GM18867 (cell line): ENCODE results near the gene NEURL3.
A peak's percentile ranks its signal among the peaks of the same experiment; 100 is the strongest.
"Not testable (repeated sequence)": the region's sequence is repeated elsewhere in the genome, so short reads cannot be mapped to it uniquely, and the experiment has no call there.

ENCODE experiments used
- ATAC-seq: cut with Tn5 transposase; IDR thresholded peaks from one replicate; pipeline ENCODE4 v1.9.1; 2021; ENCODE audit warnings: mild to moderate bottlenecking, moderate library complexity; ENCODE audit not compliant: unreplicated experiment

The NEURL3 gene, protein sequence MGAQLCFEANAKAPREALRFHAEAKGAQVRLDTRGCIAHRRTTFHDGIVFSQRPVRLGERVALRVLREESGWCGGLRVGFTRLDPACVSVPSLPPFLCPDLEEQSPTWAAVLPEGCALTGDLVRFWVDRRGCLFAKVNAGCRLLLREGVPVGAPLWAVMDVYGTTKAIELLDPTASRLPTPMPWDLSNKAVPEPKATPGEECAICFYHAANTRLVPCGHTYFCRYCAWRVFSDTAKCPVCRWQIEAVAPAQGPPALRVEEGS

GRCh38 chr2:96505231-96505889 lies at the start of gene NEURL3:
TSS of gene NEURL3 (minus strand) at chr2:96505357. CDS start at chr2:96505286, 71 bp downstream.
- no peak for ATAC-seq

DNA sequence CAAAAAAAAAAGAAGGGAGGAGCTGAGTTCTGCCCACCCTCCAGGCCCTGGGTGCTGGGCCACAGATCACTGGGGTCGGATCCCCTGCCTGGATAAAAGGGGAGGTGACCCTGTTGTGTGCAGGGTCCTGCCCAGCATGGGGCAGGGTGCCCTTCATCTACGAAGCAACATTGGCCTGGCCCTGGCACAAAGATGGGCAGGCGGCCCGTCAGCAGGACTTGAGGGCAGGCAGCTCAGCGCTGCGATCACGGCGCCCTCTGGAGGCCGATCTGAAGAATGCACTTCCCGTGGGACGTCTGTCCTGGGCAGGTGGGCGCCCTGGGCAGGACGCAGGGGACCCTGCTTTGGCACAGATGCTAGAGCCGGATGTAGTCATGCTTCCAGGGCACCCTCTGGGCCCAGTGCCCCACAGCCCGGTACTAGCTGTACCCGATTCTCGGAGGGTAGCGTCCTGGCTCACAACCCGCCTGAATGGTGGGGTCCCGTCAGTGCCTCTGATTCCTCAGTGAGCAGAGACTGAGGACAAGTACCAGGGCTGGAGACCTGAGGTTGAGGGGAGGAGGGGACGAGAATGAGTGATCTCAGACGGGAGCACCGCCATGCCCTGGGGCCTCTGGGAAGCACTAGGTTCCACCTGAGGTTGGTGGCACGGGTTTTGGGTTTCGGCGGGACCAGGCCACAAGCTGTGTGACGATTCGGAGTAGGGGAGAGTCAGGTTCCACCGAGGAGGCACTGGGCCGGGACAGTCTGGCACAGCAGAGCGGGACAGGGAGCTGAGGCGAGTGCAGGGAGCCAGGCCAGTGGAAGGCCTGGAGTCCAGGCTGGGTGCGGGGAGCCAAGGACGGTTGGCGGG lies 49.4 kb upstream of the NEURL3 start:
- peak; percentile 53 for ATAC-seq

DNA sequence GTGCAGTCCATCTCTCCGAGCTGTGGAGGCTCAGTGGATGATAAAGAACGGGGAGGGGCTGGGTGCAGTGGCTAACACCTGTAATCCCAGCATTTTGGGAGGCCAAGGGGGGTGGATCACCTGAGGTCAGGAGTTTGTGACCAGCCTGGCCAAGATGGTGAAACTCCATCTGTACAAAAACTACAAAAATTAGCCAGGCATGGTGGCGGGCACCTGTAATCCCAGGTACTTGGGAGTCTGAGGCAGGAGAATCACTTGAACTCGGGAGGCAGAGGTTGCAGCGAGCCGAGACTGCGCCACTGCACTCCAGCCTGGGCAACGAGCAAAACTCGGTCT lies 48.8 kb upstream of the NEURL3 start:
- not testable (repeated sequence) for ATAC-seq

GRCh38 chr2:96553176-96553956 lies 48.2 kb upstream of the NEURL3 start:
- no peak for ATAC-seq

- ATAC-seq = no peak
Observed at GRCh38 chr2:96552315-96553175, 47.4 kb upstream of the NEURL3 start.

DNA sequence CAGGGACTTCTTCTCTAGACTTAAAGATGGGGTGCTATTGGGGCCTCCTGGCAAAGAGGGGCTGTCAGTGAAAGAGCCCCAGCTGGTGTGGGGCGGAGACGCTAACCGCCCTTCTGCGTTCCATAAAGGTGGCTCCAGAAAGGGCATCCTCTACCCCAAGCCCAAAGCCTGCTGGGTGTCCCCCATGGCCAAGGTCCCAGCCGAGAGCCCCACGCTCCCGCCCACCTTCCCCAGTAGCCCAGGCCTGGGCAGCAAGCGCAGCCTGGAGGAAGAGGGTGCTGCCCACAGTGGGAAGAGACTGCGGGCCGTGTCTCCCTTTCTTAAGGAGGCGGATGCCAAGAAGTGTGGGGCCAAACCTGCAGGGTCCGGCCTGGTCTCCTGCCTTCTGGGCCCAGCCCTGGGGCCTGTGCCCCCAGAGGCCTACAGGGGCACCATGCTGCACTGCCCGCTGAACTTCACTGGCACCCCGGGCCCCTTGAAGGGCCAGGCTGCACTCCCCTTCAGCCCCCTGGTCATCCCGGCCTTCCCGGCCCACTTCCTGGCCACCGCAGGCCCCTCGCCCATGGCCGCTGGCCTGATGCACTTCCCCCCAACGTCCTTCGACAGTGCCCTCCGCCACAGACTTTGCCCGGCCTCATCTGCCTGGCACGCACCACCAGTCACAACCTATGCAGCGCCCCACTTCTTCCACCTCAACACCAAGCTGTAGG lies 46.6 kb upstream of the NEURL3 start:
- ATAC-seq = no peak

DNA sequence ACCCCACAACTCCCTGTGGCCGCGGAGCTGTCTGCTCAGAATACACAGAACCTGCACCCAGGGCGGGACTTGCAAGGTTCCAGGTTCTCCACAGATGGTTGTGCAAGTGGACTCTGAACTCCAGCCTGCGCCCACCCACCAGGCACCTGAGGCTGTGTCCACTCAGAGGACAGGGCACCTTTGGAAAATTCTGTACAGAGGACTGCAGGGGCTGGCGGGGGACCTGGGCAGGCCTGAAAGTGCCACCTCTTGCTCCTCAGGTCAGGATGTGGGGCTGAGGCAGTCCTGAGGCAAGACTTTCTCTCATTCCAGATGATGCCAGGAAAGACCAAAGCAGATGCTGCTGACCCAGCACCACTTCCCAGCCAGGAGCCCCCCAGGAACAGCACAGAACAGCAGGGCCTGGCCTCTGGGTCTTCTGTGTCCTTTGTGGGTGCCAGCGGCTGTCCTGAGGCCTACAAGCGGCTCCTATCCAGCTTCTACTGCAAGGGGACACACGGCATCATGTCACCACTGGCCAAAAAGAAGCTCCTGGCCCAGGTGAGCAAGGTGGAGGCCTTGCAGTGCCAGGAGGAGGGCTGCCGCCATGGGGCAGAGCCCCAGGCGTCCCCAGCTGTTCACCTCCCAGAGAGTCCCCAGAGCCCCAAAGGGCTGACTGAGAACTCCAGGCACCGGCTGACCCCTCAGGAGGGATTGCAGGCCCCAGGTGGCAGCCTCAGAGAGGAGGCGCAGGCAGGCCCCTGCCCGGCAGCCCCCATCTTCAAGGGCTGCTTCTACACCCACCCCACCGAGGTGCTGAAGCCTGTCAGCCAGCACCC lies 45.8 kb upstream of the NEURL3 start:
- ATAC-seq = no peak

DNA sequence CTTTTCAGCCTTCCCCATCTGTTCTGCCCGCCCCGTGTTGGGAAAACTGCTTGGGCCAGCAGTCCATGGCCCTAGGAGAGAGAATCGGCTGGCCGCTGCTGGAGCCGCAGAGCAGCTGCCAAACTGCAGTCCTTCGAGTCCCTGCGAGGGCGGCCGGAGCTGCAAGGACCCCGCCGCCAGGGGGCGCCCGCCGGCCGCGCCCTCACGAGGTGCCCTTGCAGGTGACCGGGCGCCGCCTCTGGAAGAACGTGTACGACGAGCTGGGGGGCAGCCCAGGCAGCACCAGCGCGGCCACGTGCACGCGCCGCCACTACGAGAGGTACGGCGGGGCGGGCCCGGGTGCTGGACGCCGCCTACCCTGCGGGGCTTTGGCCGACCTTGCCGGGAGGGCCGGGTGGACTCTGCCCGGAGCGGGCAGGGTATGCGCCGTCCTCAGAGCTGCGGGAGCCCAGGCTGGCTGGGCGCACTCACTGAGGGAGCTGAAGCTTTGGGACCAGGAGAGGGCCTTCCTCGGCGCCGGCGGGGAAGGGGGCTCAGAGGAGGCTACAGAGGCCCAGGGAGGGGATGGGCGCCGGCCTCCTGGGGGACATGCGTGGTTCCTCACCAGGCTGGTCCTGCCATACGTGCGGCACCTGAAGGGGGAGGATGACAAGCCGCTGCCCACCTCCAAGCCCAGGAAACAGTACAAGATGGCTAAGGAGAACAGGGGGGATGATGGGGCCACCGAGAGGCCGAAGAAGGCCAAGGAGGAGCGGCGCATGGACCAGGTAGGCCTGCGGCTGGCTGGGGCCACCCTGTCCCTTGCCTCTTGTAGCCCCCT lies 45.0 kb upstream of the NEURL3 start:
- ATAC-seq = no peak

DNA sequence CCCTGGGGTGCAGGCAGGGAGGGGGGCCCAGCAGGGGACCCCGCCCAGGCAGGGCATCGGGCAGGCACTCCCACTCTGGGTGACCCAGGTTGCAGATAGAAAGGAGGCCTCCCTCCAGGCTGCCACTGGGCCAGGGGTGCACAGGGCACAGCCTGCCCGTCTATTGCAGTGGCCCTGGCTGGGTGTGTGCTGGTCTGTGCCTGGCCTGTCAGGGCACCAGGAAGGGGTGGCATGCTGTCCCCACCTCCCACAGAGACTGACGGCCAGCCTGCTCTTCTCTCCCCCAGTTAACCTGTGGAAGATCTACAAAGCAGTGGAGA lies 44.3 kb upstream of the NEURL3 start:
- ATAC-seq = no peak

GRCh38 chr2:96548558-96549465 lies 43.7 kb upstream of the NEURL3 start:
- ATAC-seq = no peak

GRCh38 chr2:96547731-96548171 lies 42.6 kb upstream of the NEURL3 start:
- ATAC-seq = no peak

DNA sequence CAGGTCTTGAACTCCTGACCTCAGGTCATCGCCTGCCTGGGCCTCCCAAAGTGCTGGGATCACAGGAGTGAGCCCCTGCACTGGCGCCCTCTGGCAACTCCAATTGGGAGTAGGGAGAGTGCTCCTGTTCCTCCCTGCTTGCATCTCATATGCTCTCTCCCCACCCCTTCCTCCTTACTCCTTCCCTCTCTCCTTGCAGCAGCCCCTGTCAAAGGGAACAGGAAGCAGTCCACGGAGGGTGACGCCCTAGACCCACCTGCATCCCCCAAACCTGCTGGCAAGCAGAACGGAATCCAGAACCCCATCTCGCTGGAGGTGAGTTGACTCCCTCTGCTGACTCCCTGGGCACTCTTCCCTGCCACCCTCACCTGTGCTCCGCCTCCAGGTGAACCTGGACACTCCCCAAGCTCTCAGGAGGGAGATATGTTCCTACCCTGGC lies 42.1 kb upstream of the NEURL3 start:
- ATAC-seq = no peak

DNA sequence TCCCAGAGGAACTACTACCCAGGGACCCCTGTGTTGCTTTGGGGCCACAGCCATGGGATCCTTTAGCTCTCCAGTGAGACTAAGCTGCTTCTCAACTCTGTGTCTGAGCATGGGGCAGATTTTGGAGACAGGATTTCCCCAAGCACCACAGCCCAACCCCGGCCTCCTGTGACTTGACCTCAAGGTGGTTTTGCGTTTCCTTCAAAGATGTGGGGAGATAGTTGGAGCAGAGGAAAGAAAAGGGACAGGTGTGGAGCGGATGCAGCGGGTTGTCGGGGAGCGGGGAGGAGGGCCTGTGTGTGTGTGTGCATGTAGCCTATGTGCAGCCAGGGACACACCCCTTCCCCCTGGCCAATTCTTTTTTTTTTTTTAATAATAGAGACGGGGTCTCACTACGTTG lies 41.6 kb upstream of the NEURL3 start:
- ATAC-seq = no peak

GRCh38 chr2:96546321-96546720 lies 41.2 kb upstream of the NEURL3 start:
- ATAC-seq = no peak

DNA sequence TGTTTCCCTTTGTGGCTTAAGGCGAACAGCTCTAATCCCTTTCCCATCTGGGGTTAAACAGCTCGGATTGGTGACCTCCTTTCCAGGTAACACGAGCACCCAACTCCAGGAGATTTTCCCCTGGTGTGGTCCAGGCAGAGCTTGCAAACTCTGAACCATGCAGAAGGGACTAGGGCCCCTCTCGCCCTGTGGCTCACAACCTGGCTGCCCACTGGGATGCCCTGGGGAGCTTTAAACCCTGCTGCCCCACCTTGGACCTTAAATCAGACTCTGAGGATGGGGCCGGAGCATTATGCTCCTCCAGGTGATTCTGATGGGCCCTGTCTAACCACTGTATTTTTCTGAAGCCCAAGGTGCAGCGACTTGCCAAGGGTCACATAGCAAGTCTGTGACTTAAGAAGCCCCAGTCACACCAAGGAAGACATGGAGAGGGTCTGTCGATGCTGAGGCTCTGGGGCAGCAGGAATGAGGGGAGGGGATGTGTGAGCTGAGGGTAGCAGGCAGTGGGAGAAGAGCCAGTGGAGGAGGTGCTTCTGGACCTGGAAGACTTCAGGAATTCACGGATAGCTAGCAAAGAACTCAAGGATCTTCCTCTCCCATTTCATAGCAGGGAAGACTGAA lies 37.3 kb upstream of the NEURL3 start:
- ATAC-seq = no peak

DNA sequence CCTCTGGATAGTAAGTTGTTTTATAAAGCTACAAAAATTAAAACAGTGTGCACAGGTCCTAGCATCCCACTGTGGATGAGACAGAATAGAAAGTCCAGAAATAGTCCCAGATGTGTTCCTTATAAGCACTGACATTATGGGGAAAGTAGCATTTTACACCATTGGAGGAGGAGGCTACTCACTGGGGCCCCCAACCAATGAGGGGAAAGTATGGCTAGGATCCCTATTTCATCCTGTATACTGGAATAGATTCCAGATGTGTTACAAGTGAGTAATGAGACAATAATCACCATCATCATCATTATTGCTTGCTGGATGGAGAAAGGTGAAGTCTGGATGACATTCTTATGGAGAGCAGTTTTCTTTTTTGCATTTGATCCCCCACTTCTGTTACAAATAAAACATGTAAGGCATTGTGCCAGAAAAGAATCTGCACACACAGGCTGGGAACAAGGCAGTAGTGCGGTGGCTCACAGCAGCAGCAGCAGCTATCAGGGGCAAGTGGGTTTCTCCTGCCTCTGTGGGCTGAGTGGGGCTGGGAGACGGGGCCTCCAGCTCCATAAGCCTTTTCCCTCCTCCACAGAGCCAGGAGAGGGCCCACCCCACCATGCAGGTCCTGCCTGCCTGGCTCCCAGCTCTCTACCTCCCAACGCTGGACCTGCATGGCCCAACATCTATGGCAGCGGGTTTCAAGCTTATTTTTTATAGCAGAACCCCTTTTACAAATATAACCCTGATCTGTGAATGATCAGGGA lies 36.4 kb upstream of the NEURL3 start:
- no peak for ATAC-seq
